GM12874 (cell line): ENCODE measurements around the gene C1QTNF1.

Experiments used
- TF ChIP-seq, protein P1 (sequence below): IDR thresholded peaks from 2 replicates; pipeline ENCODE4 v1.5.1; 2011; ENCODE audit warnings: low read depth, mild to moderate bottlenecking, control low read depth, low read length, moderate library complexity; ENCODE audit not compliant: insufficient read depth

The C1QTNF1 gene, protein sequence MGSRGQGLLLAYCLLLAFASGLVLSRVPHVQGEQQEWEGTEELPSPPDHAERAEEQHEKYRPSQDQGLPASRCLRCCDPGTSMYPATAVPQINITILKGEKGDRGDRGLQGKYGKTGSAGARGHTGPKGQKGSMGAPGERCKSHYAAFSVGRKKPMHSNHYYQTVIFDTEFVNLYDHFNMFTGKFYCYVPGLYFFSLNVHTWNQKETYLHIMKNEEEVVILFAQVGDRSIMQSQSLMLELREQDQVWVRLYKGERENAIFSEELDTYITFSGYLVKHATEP

DNA sequence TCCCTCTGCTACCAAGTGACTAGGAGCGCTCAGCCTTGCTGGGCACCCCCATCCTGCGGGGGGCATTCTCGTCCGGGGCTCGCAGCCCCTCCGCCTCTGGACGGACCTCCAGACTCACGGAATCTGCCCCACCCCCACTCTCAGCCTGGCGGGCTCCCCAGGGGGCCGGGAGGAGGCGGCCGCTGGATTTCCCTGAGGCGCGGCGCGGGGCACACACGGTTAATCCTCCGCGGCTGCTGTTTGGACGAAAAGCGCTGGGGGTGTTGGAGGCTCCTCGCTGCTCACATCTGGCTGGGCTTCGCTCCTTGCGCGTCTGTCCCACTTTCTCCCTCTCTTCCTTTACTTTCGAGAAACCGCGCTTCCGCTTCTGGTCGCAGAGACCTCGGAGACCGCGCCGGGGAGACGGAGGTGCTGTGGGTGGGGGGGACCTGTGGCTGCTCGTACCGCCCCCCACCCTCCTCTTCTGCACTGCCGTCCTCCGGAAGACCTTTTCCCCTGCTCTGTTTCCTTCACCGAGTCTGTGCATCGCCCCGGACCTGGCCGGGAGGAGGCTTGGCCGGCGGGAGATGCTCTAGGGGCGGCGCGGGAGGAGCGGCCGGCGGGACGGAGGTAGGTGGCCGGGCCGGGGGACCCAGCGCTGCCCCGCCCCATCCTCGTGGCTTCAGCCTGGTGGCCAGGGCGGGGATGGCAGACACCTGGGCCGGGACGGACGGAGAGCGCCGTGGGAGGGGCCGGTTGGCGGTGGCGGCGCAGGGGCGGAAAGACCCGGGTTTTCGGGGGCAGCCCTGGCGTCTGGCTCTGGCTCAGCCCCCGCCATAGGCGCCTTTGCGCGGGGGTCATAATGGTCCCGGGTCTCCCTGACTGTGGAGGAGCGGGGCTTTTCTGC lies at the start of gene C1QTNF1:
Gene C1QTNF1, plus strand, starts transcription at position 284 of the 886 bp plus-strand sequence. CDS start 19,800 bp downstream, outside the sequence.
- TF ChIP-seq, protein P1, sequence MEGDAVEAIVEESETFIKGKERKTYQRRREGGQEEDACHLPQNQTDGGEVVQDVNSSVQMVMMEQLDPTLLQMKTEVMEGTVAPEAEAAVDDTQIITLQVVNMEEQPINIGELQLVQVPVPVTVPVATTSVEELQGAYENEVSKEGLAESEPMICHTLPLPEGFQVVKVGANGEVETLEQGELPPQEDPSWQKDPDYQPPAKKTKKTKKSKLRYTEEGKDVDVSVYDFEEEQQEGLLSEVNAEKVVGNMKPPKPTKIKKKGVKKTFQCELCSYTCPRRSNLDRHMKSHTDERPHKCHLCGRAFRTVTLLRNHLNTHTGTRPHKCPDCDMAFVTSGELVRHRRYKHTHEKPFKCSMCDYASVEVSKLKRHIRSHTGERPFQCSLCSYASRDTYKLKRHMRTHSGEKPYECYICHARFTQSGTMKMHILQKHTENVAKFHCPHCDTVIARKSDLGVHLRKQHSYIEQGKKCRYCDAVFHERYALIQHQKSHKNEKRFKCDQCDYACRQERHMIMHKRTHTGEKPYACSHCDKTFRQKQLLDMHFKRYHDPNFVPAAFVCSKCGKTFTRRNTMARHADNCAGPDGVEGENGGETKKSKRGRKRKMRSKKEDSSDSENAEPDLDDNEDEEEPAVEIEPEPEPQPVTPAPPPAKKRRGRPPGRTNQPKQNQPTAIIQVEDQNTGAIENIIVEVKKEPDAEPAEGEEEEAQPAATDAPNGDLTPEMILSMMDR, result 0 out of 2 replicates have a peak, but pooled peaks have one; percentile 5

DNA sequence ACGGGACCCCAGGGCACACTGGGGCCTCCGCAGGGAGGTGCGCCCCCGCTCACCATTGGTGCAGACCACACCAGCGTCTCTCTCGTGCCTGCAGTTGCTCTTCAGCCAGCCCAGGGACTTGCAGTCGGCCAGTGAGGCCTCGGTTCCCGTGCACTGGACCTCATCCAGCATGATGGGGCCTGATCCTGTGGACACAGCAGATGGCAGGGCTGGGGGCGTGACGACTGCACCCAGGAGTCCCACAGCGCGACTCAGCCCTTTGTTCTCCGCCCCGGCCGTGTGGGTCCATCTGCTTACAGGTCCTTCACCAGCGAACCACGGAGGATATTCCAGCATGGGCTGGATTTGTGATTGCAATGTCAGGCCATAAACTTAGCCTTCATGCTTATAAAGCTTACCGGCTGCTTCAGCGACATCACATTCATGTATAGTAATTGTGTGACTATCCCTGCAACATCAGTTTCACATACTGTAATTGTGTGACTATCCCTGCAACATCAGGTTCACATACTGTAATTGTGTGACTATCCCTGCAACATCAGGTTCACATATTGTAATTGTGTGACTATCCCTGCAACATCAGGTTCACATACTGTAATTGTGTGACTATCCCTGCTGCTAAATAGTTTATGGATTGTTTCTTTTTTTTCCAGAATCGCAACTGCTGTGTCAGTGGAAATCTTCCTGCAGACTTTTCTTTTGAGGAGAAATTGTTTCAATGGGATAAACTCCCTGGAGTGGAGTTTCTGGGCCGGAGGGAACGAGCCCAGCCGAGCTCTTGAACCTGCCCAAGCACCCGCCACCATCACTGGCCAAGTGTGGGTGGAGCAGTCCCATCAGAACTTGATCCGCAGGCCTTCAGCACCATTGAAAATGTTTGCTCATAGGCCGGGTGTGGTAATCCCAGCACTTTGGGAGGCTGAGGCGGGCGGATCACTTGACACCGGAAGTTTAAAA lies 49.1 kb upstream of the C1QTNF1 start:
- TF ChIP-seq, protein P1, result no peak

DNA sequence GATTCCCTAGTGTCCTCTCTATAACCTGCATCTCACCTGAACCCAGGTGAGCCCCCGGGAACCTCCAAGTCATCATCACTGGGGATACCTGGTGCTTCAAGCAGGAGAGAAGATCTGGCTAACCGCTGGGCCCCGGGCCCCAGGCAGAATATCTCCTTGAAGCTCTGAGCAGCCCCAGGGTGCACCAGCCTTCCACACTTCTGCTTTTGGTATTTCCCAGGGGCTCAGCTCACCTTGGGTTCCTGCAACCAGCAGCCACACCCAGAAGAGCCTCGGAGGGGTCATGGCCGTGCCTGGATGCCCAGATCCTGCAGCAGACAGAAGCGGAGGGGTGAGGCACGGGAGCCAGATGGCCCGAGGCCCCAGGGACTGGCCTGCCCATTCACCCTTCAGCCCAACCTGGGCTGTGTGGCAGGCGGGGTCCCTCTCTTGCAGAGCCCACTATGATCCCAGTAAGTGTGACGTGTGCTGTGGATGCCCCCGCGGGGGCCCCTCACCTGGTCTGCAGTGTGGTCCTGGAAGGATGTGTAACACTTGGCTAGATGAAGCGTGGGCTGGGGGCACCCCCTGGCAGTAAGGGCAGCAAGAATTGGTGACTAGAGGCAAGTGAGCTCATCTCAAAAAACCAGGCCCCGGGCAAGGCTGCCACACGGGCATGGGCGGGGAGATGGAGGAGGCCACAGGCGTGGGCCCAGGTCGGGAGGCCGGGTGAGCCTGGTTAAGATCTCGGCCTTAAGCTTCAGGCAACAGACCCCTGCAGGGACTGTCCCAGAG lies 46.9 kb upstream of the C1QTNF1 start:
- TF ChIP-seq, protein P1, result no peak

DNA sequence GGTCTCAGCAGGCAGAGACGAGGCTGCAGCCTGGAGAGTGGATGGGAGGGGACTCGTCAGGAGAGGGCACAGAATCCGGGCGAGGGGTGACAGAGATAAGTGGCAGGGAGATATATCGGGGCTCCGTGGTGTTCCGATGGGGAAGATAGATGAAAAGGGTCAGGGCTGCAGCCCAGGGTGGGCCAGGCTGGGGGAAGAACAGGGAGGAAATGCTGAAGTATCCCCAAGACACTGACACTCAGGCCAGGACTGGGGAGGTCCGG lies 46.4 kb upstream of the C1QTNF1 start:
- TF ChIP-seq, protein P1, result no peak

DNA sequence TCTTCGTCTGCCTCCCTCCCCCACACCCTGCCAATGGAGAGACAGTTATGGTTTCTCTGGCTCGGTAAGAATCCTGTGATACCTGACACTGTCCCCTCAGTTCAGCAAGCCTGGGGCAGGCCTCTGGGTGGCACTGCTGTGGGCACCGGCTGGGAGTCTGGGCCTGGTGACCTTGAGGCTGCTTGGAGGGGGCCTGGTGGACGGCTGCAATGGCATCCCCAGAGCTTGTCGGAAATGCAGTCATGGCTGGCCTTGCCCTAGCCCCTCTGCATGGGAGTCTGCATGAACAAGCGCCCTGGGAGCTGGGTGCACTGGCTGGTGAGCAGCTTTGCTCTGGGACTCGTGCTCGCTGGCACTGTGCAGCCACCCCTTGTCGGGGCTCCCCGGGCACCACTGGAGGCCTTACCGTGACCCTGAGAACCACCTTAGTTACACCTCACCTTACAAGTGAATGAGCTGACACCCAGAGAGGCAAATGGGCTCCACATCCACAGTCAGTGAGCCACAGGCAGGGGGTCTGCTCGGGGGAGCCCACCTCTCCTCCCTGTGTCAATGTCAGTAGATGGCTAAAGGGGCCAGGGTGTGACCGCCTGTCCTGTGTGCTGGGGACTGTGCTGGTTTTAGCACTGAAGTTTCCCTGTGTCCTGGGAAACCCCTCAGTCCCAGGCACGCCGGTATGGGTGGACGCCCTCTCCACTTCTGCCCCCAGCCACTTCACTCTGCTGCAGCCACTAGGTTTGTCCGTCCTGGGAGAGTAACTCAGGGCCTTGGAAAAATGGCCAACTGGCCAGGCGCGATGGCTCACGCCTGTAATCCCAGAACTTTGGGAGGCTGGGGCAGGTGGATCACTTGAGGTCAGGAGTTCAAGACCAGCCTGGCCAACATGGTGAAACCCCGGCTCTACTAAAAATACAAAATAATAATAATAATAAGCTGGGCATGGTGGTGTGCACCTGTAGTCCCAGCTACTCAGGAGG lies 45.7 kb upstream of the C1QTNF1 start:
- TF ChIP-seq, protein P1, result 0 out of 2 replicates have a peak, but pooled peaks have one; percentile 1
